MV-4-11 (cell line): ENCODE measurements around the gene ENG.

Source experiments
- DNase-seq: peaks from one replicate; lab custom pipeline; 2025; lab: John Stamatoyannopoulos, UW

The ENG gene

GRCh38 chr9:127793093-127793708, 61.3 kb downstream of the ENG start:
- DNase-seq: no peak

- no peak for DNase-seq
These were observed 61.9 kb downstream of the ENG start for GRCh38 chr9:127792417-127793031.

- DNase-seq: no peak
These were observed 63.4 kb downstream of the ENG start for GRCh38 chr9:127791085-127791484.

GRCh38 chr9:127790094-127790855, 64.2 kb downstream of the ENG start:
- no peak for DNase-seq

- no peak for DNase-seq
These were observed 65.3 kb downstream of the ENG start for GRCh38 chr9:127789179-127789578.

- DNase-seq: no peak
These were observed 66.0 kb downstream of the ENG start for GRCh38 chr9:127788337-127789011.

GRCh38 chr9:127786773-127787104, 67.7 kb downstream of the ENG start:
- no peak for DNase-seq

- DNase-seq: peak; percentile 75
These were observed 68.3 kb downstream of the ENG start, which contains the start of gene CDK9 for GRCh38 chr9:127785933-127786772. Gene CDK9, plus strand, starts transcription at chr9:127786034. Its CDS starts 115 bp downstream, at chr9:127786149.

- peak; percentile 63 for DNase-seq
These were observed 69.2 kb downstream of the ENG start for GRCh38 chr9:127785023-127785932.

GRCh38 chr9:127783111-127784008, 71.1 kb downstream of the ENG start:
- DNase-seq: peak; percentile 93

GRCh38 chr9:127781806-127782205, 72.7 kb downstream of the ENG start:
- no peak for DNase-seq

GRCh38 chr9:127780909-127781308, 73.5 kb downstream of the ENG start:
- DNase-seq: peak; percentile 80

- DNase-seq: peak; percentile 24
These were observed 74.2 kb downstream of the ENG start for GRCh38 chr9:127780126-127780885.

GRCh38 chr9:127779136-127779981, 75.1 kb downstream of the ENG start:
- DNase-seq: peak; percentile 75

GRCh38 chr9:127778280-127779135, 76.0 kb downstream of the ENG start, which contains the start of gene SH2D3C:
Gene SH2D3C, minus strand, starts transcription at chr9:127778666. Its CDS starts 39 bp downstream, at chr9:127778627.
- DNase-seq: peak; percentile 78

GRCh38 chr9:127777368-127777980, 77.0 kb downstream of the ENG start:
- no peak for DNase-seq
